K562 (cell line): ENCODE results near the gene C2. TPM values are rescaled to one million over a fixed set of nuclear protein-coding genes. Genes with fewer than 3 reads are reported as not detected.
A peak's percentile ranks its signal among the peaks of the same experiment; 100 is the strongest.

ENCODE experiments used
- BRD4 ChIP-seq: fragments of 200-600 bp; sonication (generic); IDR thresholded peaks from 2 replicates; pipeline ENCODE4 v1.6.1; 2017; ENCODE audit warnings: inconsistent platforms
- CHD2 ChIP-seq: IDR thresholded peaks from 2 replicates; pipeline ENCODE4 v1.6.1; 2011; ENCODE audit warnings: low read depth, low read length
- CSDE1 ChIP-seq, 2 experiments: fragments of 450-650 bp; IDR thresholded peaks; 2 replicates each; pipeline ENCODE4 v1.6.1; 2016; ENCODE audit warnings: mild to moderate bottlenecking in 1 of 2
- ETV1 ChIP-seq: fragments of 450-650 bp; conservative IDR thresholded peaks from 2 replicates; pipeline ENCODE4 v1.6.1; 2016; ENCODE audit warnings: missing genetic modification characterization, control low read depth, low read depth, missing compliant biosample characterization
- FOXJ3 ChIP-seq: sonication (generic); formaldehyde crosslinking; IDR thresholded peaks from 2 replicates; pipeline ENCODE4 v1.4.0; 2020; ENCODE audit warnings: mild to moderate bottlenecking, missing genetic modification reagents
- GATAD2B ChIP-seq: fragments of 450-650 bp; IDR thresholded peaks from 2 replicates; pipeline ENCODE4 v1.6.1; 2017; ENCODE audit warnings: mild to moderate bottlenecking, borderline replicate concordance
- MCM2 ChIP-seq: fragments of 450-650 bp; IDR thresholded peaks from 2 replicates; pipeline ENCODE4 v1.6.1; 2017; ENCODE audit warnings: low read depth, mild to moderate bottlenecking
- PCBP2 ChIP-seq: fragments of 200-400 bp; formaldehyde crosslinking; IDR thresholded peaks from 2 replicates; pipeline ENCODE4 v1.6.1; 2018; ENCODE audit warnings: low read length, low read depth, mild to moderate bottlenecking, moderate library complexity; ENCODE audit not compliant: poor library complexity, severe bottlenecking
- STAT5B ChIP-seq: fragments of 250-450 bp; sonication (Bioruptor Pico); IDR thresholded peaks from 2 replicates; pipeline ENCODE4 v1.8.0; 2021; ENCODE audit warnings: mild to moderate bottlenecking, inconsistent platforms
- TCFL5 ChIP-seq: fragments of 250-450 bp; sonication (Bioruptor Pico); conservative IDR thresholded peaks from 2 replicates; pipeline ENCODE4 v1.6.1; 2021; ENCODE audit warnings: mild to moderate bottlenecking, moderate library complexity, matching md5 sums
- ZC3H4 ChIP-seq: sonication (generic); formaldehyde crosslinking; IDR thresholded peaks from 2 replicates; pipeline ENCODE4 v1.9.0; 2021; ENCODE audit warnings: missing genetic modification reagents, borderline replicate concordance
- ZNF197 ChIP-seq: fragments of 200-800 bp; sonication (Bioruptor generic); IDR thresholded peaks from 2 replicates; pipeline ENCODE4 v1.6.1; 2016; ENCODE audit warnings: low read depth, missing genetic modification characterization, missing compliant biosample characterization
- ZNF253 ChIP-seq: fragments of 250-450 bp; sonication (Bioruptor Pico); conservative IDR thresholded peaks from 2 replicates; pipeline ENCODE4 v1.6.1; 2021; ENCODE audit warnings: mild to moderate bottlenecking
- ZNF3 ChIP-seq: fragments of 250-450 bp; sonication (Bioruptor Pico); IDR thresholded peaks from 2 replicates; pipeline ENCODE4 v1.5.0; 2021; ENCODE audit warnings: mild to moderate bottlenecking, moderate library complexity
- polyA plus RNA-seq, 8 experiments: library from polyadenylated mRNA; depleted of rRNA in 4 of 8; stranded (reverse) in 5 of 8; unstranded in 3 of 8; fragments of >200 nt; fragmentation: Nextera tagmentation in 2 of 8; fragmentation: Illumina TruSeq in 1 of 8; extraction: Ambion mirVana in 2 of 8; extraction: Trizol in 1 of 8; gene quantifications; 2 replicates each; pipeline versions ENCODE4 v1.2.1 to v1.2.3, GENCODE V29; 2011 to 2014; ENCODE audit warnings: inconsistent platforms in 1 of 8, missing spikeins in 1 of 8
- total RNA-seq, 7 experiments: library from RNA; depleted of rRNA in 6 of 7; stranded (reverse); fragments of >200 nt in 6 of 7; fragmentation: Illumina TruSeq in 2 of 7; extraction: Trizol in 2 of 7; gene quantifications; 2 replicates each; pipeline versions ENCODE4 v1.2.1 to v1.2.3, GENCODE V29; 2011 to 2021; ENCODE audit warnings: low replicate concordance in 1 of 7
- TF ChIP-seq, protein P1 (sequence below), 3 experiments: fragments of 200-800 bp in 1 of 3; fragments of 250-450 bp in 1 of 3; fragments of 450-650 bp in 1 of 3; sonication (Bioruptor Pico) in 1 of 3; sonication (Bioruptor generic) in 1 of 3; formaldehyde crosslinking in 1 of 3; IDR thresholded peaks; 2 replicates each; pipeline versions ENCODE4 v1.6.1 to v1.8.0; 2016 to 2022; ENCODE audit warnings: mild to moderate bottlenecking in 2 of 3, missing genetic modification characterization in 2 of 3, missing compliant biosample characterization in 1 of 3, moderate library complexity in 1 of 3
- TF ChIP-seq, protein P2 (sequence below): fragments of 250-450 bp; sonication (Bioruptor Pico); IDR thresholded peaks from 2 replicates; pipeline ENCODE4 v1.5.0; 2022; ENCODE audit warnings: mild to moderate bottlenecking
- TF ChIP-seq, protein P3 (sequence below): fragments of 250-450 bp; sonication (Bioruptor Pico); IDR thresholded peaks from 2 replicates; pipeline ENCODE4 v1.8.0; 2022; ENCODE audit warnings: inconsistent platforms
- TF ChIP-seq, protein P4 (sequence below): fragments of 450-650 bp; IDR thresholded peaks from 2 replicates; pipeline ENCODE4 v1.6.1; 2016; ENCODE audit warnings: missing biosample characterization, missing genetic modification characterization

Gene C2
- total and polyA plus RNA-seq, 9 of the 15 experiments (the other 6 are each of a cell fraction or from before 2014, with no cell fraction given) = 0.05 to 1.1 (median 0.39) TPM; not detected in 1

DNA sequence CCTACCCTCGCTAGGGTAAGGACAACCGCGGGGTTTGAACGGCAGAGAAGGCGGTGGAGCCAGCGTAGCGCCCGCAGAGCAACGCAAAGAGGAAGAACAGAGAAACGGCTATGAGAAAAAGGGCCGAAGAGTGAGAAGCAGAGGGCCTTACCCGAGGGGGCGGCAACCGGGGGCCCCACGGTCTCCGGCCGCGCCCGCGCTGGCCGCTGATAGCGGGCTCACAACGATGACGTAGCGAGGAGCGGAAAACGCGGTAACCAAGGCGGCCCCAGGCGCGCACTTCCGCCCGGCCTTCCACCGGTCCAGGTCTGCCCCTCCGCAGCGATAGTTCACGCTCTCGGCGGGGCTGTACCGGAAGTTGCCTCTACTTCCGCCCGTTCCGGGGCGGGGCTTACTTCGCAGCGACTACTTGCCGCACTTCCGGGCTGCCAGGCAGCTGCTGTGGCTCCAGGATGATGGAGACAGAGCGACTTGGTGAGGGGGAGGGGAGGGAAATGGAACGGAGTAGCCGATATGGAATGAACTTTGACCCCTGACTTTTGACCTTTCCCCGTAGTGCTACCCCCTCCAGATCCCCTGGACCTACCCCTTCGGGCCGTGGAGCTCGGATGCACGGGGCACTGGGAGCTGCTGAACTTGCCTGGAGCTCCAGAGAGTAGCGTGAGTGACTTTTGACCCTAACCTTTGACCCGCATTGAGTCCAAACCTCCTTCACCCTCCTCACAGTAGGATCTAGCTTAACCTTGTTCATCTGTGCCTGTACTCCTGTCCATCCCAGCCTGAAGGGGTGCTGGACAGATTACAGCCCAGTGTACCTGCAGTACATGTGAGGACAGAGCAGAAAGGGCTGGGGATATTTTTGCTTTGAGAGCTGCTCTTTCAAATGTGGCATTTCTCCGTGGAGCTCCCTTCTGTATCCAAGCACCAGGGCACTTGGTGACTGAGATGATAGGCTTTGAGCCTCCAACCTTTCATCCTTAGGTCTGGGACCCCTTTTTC, 31.5 kb downstream of the C2 start, which contains the start of the genes NELFE and SKIC2 (continued):
- TF ChIP-seq, protein P1, sequence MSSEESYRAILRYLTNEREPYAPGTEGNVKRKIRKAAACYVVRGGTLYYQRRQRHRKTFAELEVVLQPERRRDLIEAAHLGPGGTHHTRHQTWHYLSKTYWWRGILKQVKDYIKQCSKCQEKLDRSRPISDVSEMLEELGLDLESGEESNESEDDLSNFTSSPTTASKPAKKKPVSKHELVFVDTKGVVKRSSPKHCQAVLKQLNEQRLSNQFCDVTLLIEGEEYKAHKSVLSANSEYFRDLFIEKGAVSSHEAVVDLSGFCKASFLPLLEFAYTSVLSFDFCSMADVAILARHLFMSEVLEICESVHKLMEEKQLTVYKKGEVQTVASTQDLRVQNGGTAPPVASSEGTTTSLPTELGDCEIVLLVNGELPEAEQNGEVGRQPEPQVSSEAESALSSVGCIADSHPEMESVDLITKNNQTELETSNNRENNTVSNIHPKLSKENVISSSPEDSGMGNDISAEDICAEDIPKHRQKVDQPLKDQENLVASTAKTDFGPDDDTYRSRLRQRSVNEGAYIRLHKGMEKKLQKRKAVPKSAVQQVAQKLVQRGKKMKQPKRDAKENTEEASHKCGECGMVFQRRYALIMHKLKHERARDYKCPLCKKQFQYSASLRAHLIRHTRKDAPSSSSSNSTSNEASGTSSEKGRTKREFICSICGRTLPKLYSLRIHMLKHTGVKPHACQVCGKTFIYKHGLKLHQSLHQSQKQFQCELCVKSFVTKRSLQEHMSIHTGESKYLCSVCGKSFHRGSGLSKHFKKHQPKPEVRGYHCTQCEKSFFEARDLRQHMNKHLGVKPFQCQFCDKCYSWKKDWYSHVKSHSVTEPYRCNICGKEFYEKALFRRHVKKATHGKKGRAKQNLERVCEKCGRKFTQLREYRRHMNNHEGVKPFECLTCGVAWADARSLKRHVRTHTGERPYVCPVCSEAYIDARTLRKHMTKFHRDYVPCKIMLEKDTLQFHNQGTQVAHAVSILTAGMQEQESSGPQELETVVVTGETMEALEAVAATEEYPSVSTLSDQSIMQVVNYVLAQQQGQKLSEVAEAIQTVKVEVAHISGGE (CRISPR knock-in tag; IDR thresholded peaks at IDR 0.05) = peak in 1 of 3 experiments; percentile 94; a peak in 2 of 6 replicates
- TF ChIP-seq, protein P2, sequence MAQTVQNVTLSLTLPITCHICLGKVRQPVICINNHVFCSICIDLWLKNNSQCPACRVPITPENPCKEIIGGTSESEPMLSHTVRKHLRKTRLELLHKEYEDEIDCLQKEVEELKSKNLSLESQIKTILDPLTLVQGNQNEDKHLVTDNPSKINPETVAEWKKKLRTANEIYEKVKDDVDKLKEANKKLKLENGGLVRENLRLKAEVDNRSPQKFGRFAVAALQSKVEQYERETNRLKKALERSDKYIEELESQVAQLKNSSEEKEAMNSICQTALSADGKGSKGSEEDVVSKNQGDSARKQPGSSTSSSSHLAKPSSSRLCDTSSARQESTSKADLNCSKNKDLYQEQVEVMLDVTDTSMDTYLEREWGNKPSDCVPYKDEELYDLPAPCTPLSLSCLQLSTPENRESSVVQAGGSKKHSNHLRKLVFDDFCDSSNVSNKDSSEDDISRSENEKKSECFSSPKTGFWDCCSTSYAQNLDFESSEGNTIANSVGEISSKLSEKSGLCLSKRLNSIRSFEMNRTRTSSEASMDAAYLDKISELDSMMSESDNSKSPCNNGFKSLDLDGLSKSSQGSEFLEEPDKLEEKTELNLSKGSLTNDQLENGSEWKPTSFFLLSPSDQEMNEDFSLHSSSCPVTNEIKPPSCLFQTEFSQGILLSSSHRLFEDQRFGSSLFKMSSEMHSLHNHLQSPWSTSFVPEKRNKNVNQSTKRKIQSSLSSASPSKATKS (CRISPR knock-in tag) = 0 out of 2 replicates have a peak, but pooled peaks have one; percentile 24
- TF ChIP-seq ZNF197 (0 out of 2 replicates have a peak, but pooled peaks have one; percentile 32), BRD4 (peak; percentile 84), CSDE1 (IDR thresholded peaks at IDR 0.05) (peak in 1 of 2 experiments; percentile 91; a peak in 2 of 4 replicates), ZC3H4 (CRISPR knock-in tag) (no peak), ZNF253 (0 out of 2 replicates have a peak, but pooled peaks have one; percentile 42), ZNF3 (CRISPR knock-in tag) (no peak), ETV1 (tag) (peak; percentile 98), MCM2 (no peak), GATAD2B (peak; percentile 100), PCBP2 (no peak), TCFL5 (CRISPR knock-in tag) (peak; percentile 81), FOXJ3 (CRISPR knock-in tag) (no peak), CHD2 (peak; percentile 82), STAT5B (no peak)
- TF ChIP-seq, protein P3, sequence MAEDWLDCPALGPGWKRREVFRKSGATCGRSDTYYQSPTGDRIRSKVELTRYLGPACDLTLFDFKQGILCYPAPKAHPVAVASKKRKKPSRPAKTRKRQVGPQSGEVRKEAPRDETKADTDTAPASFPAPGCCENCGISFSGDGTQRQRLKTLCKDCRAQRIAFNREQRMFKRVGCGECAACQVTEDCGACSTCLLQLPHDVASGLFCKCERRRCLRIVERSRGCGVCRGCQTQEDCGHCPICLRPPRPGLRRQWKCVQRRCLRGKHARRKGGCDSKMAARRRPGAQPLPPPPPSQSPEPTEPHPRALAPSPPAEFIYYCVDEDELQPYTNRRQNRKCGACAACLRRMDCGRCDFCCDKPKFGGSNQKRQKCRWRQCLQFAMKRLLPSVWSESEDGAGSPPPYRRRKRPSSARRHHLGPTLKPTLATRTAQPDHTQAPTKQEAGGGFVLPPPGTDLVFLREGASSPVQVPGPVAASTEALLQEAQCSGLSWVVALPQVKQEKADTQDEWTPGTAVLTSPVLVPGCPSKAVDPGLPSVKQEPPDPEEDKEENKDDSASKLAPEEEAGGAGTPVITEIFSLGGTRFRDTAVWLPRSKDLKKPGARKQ = no peak
- TF ChIP-seq, protein P4, sequence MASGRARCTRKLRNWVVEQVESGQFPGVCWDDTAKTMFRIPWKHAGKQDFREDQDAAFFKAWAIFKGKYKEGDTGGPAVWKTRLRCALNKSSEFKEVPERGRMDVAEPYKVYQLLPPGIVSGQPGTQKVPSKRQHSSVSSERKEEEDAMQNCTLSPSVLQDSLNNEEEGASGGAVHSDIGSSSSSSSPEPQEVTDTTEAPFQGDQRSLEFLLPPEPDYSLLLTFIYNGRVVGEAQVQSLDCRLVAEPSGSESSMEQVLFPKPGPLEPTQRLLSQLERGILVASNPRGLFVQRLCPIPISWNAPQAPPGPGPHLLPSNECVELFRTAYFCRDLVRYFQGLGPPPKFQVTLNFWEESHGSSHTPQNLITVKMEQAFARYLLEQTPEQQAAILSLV = peak; percentile 92
